CD4-positive, alpha-beta T cell (primary cell): Measurements from ENCODE around the gene ALDH3A2. TPM values are rescaled to one million over a fixed set of nuclear protein-coding genes. Genes with fewer than 3 reads are reported as not detected.

Experiments used
- ATAC-seq: fragments of 200-7000 bp; cut with Tn5 transposase; one replicate; pipeline ENCODE4 v1.10.0; 2022; ENCODE audit warnings: mild to moderate bottlenecking; ENCODE audit not compliant: poor library complexity
- CTCF ChIA-PET: fragments of 350-600 bp; sonication (Branson Sonifier 250); formaldehyde crosslinking; loops from one replicate; lab custom pipeline; 2021; ENCODE audit warnings: antibody characterized with exemption, inconsistent platforms; lab: Charles Lee
- POLR2A ChIA-PET: fragments of 350-600 bp; sonication (Branson Sonifier 250); formaldehyde crosslinking; loops from one replicate; lab custom pipeline; 2021; ENCODE audit warnings: antibody characterized with exemption, inconsistent platforms; lab: Charles Lee
- DNase-seq, 14 experiments: peaks; one replicate each; pipeline ENCODE4 v3.0.0-alpha.2; 2013 to 2020; ENCODE audit warnings: mixed read lengths in 2 of 14
- H3K27ac ChIP-seq, 2 donors: one replicate each; pipeline versions ENCODE4 v1.5.1 to v1.7.0; 2013; ENCODE audit warnings: low read length in 2 of 2, low read depth in 1 of 2, mild to moderate bottlenecking in 1 of 2
- H3K27me3 ChIP-seq, 2 experiments: 1 replicate in 1 of 2; 2 replicates in 1 of 2; pipeline versions ENCODE4 v1.6.1 to v1.7.0; 2013; ENCODE audit warnings: low read length in 2 of 2, control low read depth in 1 of 2, mild to moderate bottlenecking in 1 of 2, moderate library complexity in 1 of 2; ENCODE audit not compliant: insufficient read depth in 2 of 2, control insufficient read depth in 1 of 2
- H3K36me3 ChIP-seq: one replicate; pipeline ENCODE4 v1.6.1; 2013; ENCODE audit warnings: low read length, control low read depth; ENCODE audit not compliant: insufficient read depth
- H3K4me1 ChIP-seq: one replicate; pipeline ENCODE4 v1.6.1; 2013; ENCODE audit warnings: low read length, control low read depth; ENCODE audit not compliant: insufficient read depth
- H3K4me3 ChIP-seq: one replicate; pipeline ENCODE4 v1.5.1; 2013; ENCODE audit warnings: mild to moderate bottlenecking, low read length, moderate library complexity
- H3K9me3 ChIP-seq, 2 experiments: 1 replicate in 1 of 2; 2 replicates in 1 of 2; pipeline versions ENCODE4 v1.6.1 to v1.7.0; 2013; ENCODE audit warnings: low read length in 2 of 2, mild to moderate bottlenecking in 2 of 2, control low read depth in 1 of 2, moderate library complexity in 1 of 2; ENCODE audit not compliant: control insufficient read depth in 1 of 2, insufficient read depth in 1 of 2
- H3K27ac Mint-ChIP-seq: one replicate; pipeline ENCODE4 v1.8.0; 2020; ENCODE audit warnings: mixed read lengths
- H3K27me3 Mint-ChIP-seq: one replicate; pipeline ENCODE4 v1.8.0; 2021; ENCODE audit warnings: mixed read lengths
- H3K36me3 Mint-ChIP-seq: one replicate; pipeline ENCODE4 v1.8.0; 2021; ENCODE audit warnings: low read depth, mixed read lengths
- H3K4me1 Mint-ChIP-seq: one replicate; pipeline ENCODE4 v1.8.0; 2021; ENCODE audit warnings: low read depth, mixed read lengths
- H3K4me3 Mint-ChIP-seq: one replicate; pipeline ENCODE4 v1.8.0; 2020; ENCODE audit warnings: mild to moderate bottlenecking, mixed read lengths
- H3K9me3 Mint-ChIP-seq: one replicate; pipeline ENCODE4 v1.8.0; 2020; ENCODE audit warnings: mixed read lengths
- CTCF ChIP-seq: fragments of 200-600 bp; IDR thresholded peaks from one replicate; pipeline ENCODE4 v1.8.0; 2022; ENCODE audit warnings: antibody characterized with exemption, mild to moderate bottlenecking
- intact Hi-C, 2 experiments: fragments of 100-400 bp; cut with DNase I in 1 of 2; cut with micrococcal nuclease in 1 of 2; formaldehyde crosslinking; loops; one replicate each; pipeline versions ENCODE4 v1.15.1 to v1.9.0; 2023 to 2025; cut with DNase I, micrococcal nuclease
- total RNA-seq, 174 experiments: library from RNA in 2 of 174; stranded (reverse) in 2 of 174; gene quantifications; one replicate each; pipeline ENCODE4 v1.2.3 and lab custom pipeline; 2021 to 2026

ALDH3A2 gene
- total RNA-seq, 2 experiments from 2014 or later = 20.0 to 20.9 TPM

GRCh38 chr17:19720631-19721426, 72.3 kb downstream of the ALDH3A2 start:
- H3K9me3 Mint-ChIP-seq = no peaks in the 10 kb centered on the region
- Histone ChIP-seq H3K9me3 (no peaks in the 10 kb centered on the region), H3K27ac (no peak overlapping the region), H3K36me3 (no peaks in the 10 kb centered on the region), H3K4me3 (no peak overlapping the region), H3K27me3 (no peaks in the 10 kb centered on the region), H3K4me1 (peaks cover 23% of the 10 kb centered on the region)
- H3K27me3 Mint-ChIP-seq = no peaks in the 10 kb centered on the region
- H3K27ac Mint-ChIP-seq = no peak overlapping the region
- peaks cover 24% of the 10 kb centered on the region for H3K4me1 Mint-ChIP-seq
- CTCF ChIA-PET = no interaction called here
- POLR2A ChIA-PET = no interaction called here
- no peaks in the 10 kb centered on the region for H3K36me3 Mint-ChIP-seq
- no peak for DNase-seq
- TF ChIP-seq CTCF = no peak
- ATAC-seq = no peak
- intact Hi-C loops = no loop called here
- H3K4me3 Mint-ChIP-seq = no peak overlapping the region

- ATAC-seq (no peak), DNase-seq (no peak)
- POLR2A ChIA-PET = no interaction called here
- Mint-ChIP-seq H3K36me3 (no peaks in the 10 kb centered on the region), H3K4me3 (no peak overlapping the region), H3K4me1 (peaks cover 38% of the 10 kb centered on the region), H3K27me3 (no peaks in the 10 kb centered on the region), H3K27ac (peak overlapping the region; percentile 63), H3K9me3 (no peaks in the 10 kb centered on the region)
- H3K27ac ChIP-seq = peak overlapping the region in 1 of 2 donors; percentile 28
- no peaks in the 10 kb centered on the region for H3K27me3 ChIP-seq
- TF ChIP-seq CTCF = no peak
- H3K4me1 ChIP-seq = peaks cover 28% of the 10 kb centered on the region
- no peaks in the 10 kb centered on the region for H3K36me3 ChIP-seq
- CTCF ChIA-PET = no interaction called here
- intact Hi-C loops = no loop called here
- H3K9me3 ChIP-seq = no peaks in the 10 kb centered on the region
- peak overlapping the region; percentile 41 for H3K4me3 ChIP-seq
Measured at GRCh38 chr17:19723964-19724363, 75.4 kb downstream of the ALDH3A2 start.

GRCh38 chr17:19724501-19725420, 76.2 kb downstream of the ALDH3A2 start:
- peak overlapping the region; percentile 41 for H3K4me3 ChIP-seq
- TF ChIP-seq CTCF = no peak
- POLR2A ChIA-PET = interaction anchor here (1.0 kb wide), 1 partner anchor 347 kb away, joined by 3 read pairs; no protein-coding TSS in a partner anchor
- H3K9me3 ChIP-seq = no peaks in the 10 kb centered on the region
- CTCF ChIA-PET = interaction anchor here (0.6 kb wide), 1 partner anchor 13 kb away, joined by 3 read pairs; no protein-coding TSS in a partner anchor
- DNase-seq = peak; percentile 8 to 81 (median 46)
- H3K27ac Mint-ChIP-seq = peak overlapping the region; percentile 73
- H3K4me3 Mint-ChIP-seq = peak overlapping the region; percentile 82
- no peaks in the 10 kb centered on the region for H3K27me3 Mint-ChIP-seq
- no peaks in the 10 kb centered on the region for H3K36me3 ChIP-seq
- H3K4me1 ChIP-seq = peaks cover 28% of the 10 kb centered on the region
- intact Hi-C loops = no loop called here
- no peaks in the 10 kb centered on the region for H3K27me3 ChIP-seq
- peaks cover 41% of the 10 kb centered on the region for H3K4me1 Mint-ChIP-seq
- H3K36me3 Mint-ChIP-seq = no peaks in the 10 kb centered on the region
- peak; percentile 51 for ATAC-seq
- H3K27ac ChIP-seq = peak overlapping the region in 1 of 2 donors; percentile 28
- no peaks in the 10 kb centered on the region for H3K9me3 Mint-ChIP-seq
